WTC11 (cell line): ENCODE measurements around the gene BIRC3. TPM values are rescaled to one million over a fixed set of nuclear protein-coding genes. Genes with fewer than 3 reads are reported as not detected.

Experiments
- ATAC-seq: fragments of 200-7000 bp; cut with Tn5 transposase; 2 replicates; pipeline ENCODE4 v1.10.0; 2021; ENCODE audit warnings: mild to moderate bottlenecking, moderate library complexity
- CTCF ChIA-PET: fragments of 300-600 bp; sonication (Branson Sonifier 250); formaldehyde crosslinking; loops from one replicate; lab custom pipeline; 2021; ENCODE audit warnings: antibody characterized with exemption; lab: Charles Lee
- POLR2A ChIA-PET: fragments of 350-600 bp; sonication (Branson Sonifier 250); formaldehyde crosslinking; loops from one replicate; lab custom pipeline; 2021; ENCODE audit warnings: antibody characterized with exemption; lab: Charles Lee
- DNase-seq: peaks from one replicate; pipeline ENCODE4 v3.0.0; 2021; ENCODE audit warnings: low spot score
- H3K27ac Mint-ChIP-seq: 2 replicates; pipeline ENCODE4 v1.8.0; 2021; ENCODE audit warnings: mixed read lengths
- H3K27me3 Mint-ChIP-seq: 2 replicates; pipeline ENCODE4 v1.8.0; 2021; ENCODE audit warnings: low read depth, mild to moderate bottlenecking, moderate library complexity, mixed read lengths
- H3K36me3 Mint-ChIP-seq: 2 replicates; pipeline ENCODE4 v1.8.0; 2021; ENCODE audit warnings: mixed read lengths
- H3K4me1 Mint-ChIP-seq: 2 replicates; pipeline ENCODE4 v1.8.0; 2022; ENCODE audit warnings: mixed read lengths
- H3K4me3 Mint-ChIP-seq: 2 replicates; pipeline ENCODE4 v1.8.0; 2021; ENCODE audit warnings: mild to moderate bottlenecking, moderate library complexity, mixed read lengths
- H3K9me3 Mint-ChIP-seq: 2 replicates; pipeline ENCODE4 v1.8.0; 2021; ENCODE audit warnings: mixed read lengths
- CBFB ChIP-seq: sonication (generic); formaldehyde crosslinking; IDR thresholded peaks from 2 replicates; pipeline ENCODE4 v1.8.1; 2022; ENCODE audit warnings: mild to moderate bottlenecking, low read depth, missing genetic modification reagents
- ELF4 ChIP-seq: sonication (generic); formaldehyde crosslinking; IDR thresholded peaks from 2 replicates; pipeline ENCODE4 v1.8.1; 2022; ENCODE audit warnings: low read depth, mild to moderate bottlenecking, moderate library complexity, missing genetic modification reagents
- EMX1 ChIP-seq: fragments of 250-450 bp; sonication (Bioruptor Pico); IDR thresholded peaks from 2 replicates; pipeline ENCODE4 v1.8.0; 2021; ENCODE audit warnings: mild to moderate bottlenecking
- ESRRA ChIP-seq: sonication (generic); formaldehyde crosslinking; IDR thresholded peaks from 2 replicates; pipeline ENCODE4 v1.8.1; 2022; ENCODE audit warnings: mild to moderate bottlenecking, missing genetic modification reagents, borderline replicate concordance
- GRHL2 ChIP-seq: fragments of 250-450 bp; sonication (Bioruptor Pico); IDR thresholded peaks from 2 replicates; pipeline ENCODE4 v1.8.0; 2022; ENCODE audit warnings: mild to moderate bottlenecking, moderate library complexity; ENCODE audit not compliant: insufficient replicate concordance, severe bottlenecking
- GTF2I ChIP-seq: fragments of 250-450 bp; sonication (Bioruptor Pico); conservative IDR thresholded peaks from 2 replicates; pipeline ENCODE4 v1.4.0; 2021; ENCODE audit warnings: mild to moderate bottlenecking
- JUN ChIP-seq: sonication (generic); formaldehyde crosslinking; IDR thresholded peaks from 2 replicates; pipeline ENCODE4 v1.8.0; 2023; ENCODE audit warnings: mild to moderate bottlenecking, missing genetic modification reagents
- KAT7 ChIP-seq: sonication (generic); formaldehyde crosslinking; IDR thresholded peaks from 2 replicates; pipeline ENCODE4 v1.8.1; 2023; ENCODE audit warnings: missing genetic modification reagents, mild to moderate bottlenecking, borderline replicate concordance
- NFATC4 ChIP-seq: fragments of 250-450 bp; sonication (Bioruptor Pico); IDR thresholded peaks from 2 replicates; pipeline ENCODE4 v1.9.0; 2021; ENCODE audit warnings: mild to moderate bottlenecking
- PRRX2 ChIP-seq: fragments of 250-450 bp; sonication (Bioruptor Pico); IDR thresholded peaks from 2 replicates; pipeline ENCODE4 v1.8.0; 2021; ENCODE audit warnings: mild to moderate bottlenecking
- SMAD3 ChIP-seq: sonication (generic); formaldehyde crosslinking; IDR thresholded peaks from 2 replicates; pipeline ENCODE4 v1.8.0; 2022; ENCODE audit warnings: missing genetic modification reagents, mild to moderate bottlenecking, borderline replicate concordance
- SMAD4 ChIP-seq: sonication (generic); formaldehyde crosslinking; IDR thresholded peaks from 2 replicates; pipeline ENCODE4 v1.8.0; 2022; ENCODE audit warnings: mild to moderate bottlenecking, missing genetic modification reagents
- SP1 ChIP-seq: sonication (generic); formaldehyde crosslinking; conservative IDR thresholded peaks from 2 replicates; pipeline ENCODE4 v1.8.1; 2022; ENCODE audit warnings: missing genetic modification reagents
- TP53 ChIP-seq: sonication (generic); formaldehyde crosslinking; IDR thresholded peaks from 2 replicates; pipeline ENCODE4 v1.8.1; 2023; ENCODE audit warnings: mild to moderate bottlenecking, missing genetic modification reagents
- ZNF219 ChIP-seq: sonication (generic); formaldehyde crosslinking; IDR thresholded peaks from 2 replicates; pipeline ENCODE4 v1.8.0; 2023; ENCODE audit warnings: missing genetic modification reagents, mild to moderate bottlenecking, borderline replicate concordance
- ZNF232 ChIP-seq: sonication (generic); formaldehyde crosslinking; IDR thresholded peaks from 2 replicates; pipeline ENCODE4 v1.8.0; 2022; ENCODE audit warnings: mild to moderate bottlenecking, missing genetic modification reagents
- ZNF317 ChIP-seq: sonication (generic); formaldehyde crosslinking; IDR thresholded peaks from 2 replicates; pipeline ENCODE4 v1.8.1; 2023; ENCODE audit warnings: low read depth, mild to moderate bottlenecking, moderate library complexity, missing genetic modification reagents, borderline replicate concordance
- total RNA-seq: library from RNA; stranded (reverse); gene quantifications from 3 replicates; pipeline ENCODE4 v1.2.3, GENCODE V29; 2021
- TF ChIP-seq, protein P1 (sequence below): fragments of 250-450 bp; sonication (Bioruptor Pico); IDR thresholded peaks from 2 replicates; pipeline ENCODE4 v1.9.0; 2021; ENCODE audit warnings: mild to moderate bottlenecking
- TF ChIP-seq, protein P2 (sequence below): fragments of 250-450 bp; sonication (Bioruptor Pico); IDR thresholded peaks from 2 replicates; pipeline ENCODE4 v2.1.2; 2022; ENCODE audit warnings: mild to moderate bottlenecking, moderate library complexity
- TF ChIP-seq, protein P3 (sequence below): sonication (generic); formaldehyde crosslinking; IDR thresholded peaks from 2 replicates; pipeline ENCODE4 v1.8.1; 2022; ENCODE audit warnings: mild to moderate bottlenecking, moderate library complexity, missing genetic modification reagents
- TF ChIP-seq, protein P4 (sequence below): sonication (generic); formaldehyde crosslinking; IDR thresholded peaks from 2 replicates; pipeline ENCODE4 v1.8.0; 2023; ENCODE audit warnings: missing genetic modification reagents, mild to moderate bottlenecking, borderline replicate concordance
- TF ChIP-seq, protein P5 (sequence below): sonication (generic); formaldehyde crosslinking; conservative IDR thresholded peaks from 2 replicates; pipeline ENCODE4 v1.8.1; 2022; ENCODE audit warnings: mild to moderate bottlenecking, missing genetic modification reagents

BIRC3 gene
- total RNA-seq, 1 experiment from 2014 or later = 0.33 TPM

DNA sequence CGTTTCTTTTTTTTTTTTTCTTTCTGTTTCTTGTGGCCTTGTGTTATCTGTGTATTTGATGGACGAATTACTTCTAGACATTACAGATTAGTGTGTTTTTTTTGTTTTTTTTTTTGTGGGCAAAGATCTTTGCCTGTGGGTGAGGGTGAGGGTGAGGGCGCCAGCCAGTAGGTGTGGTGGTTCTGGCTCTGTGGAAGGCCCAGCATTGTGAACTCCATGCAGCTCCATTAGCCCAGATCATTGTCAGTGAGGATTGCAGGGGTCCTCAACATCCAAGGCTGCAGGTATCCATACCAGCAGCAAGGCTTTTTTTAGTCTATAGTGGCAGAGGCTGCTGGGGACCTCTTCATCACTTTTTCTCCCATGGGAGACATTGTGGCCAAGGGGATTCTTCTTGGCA, 43.4 kb downstream of the BIRC3 start:
- DNase-seq = no peak
- Mint-ChIP-seq H3K4me3 (no peak overlapping the region), H3K4me1 (no peaks in the 10 kb centered on the region), H3K27me3 (no peaks in the 10 kb centered on the region), H3K9me3 (peaks cover 3% of the 10 kb centered on the region), H3K27ac (no peak overlapping the region), H3K36me3 (peaks cover 51% of the 10 kb centered on the region)
- no peak for ATAC-seq
- TF ChIP-seq TP53 (CRISPR knock-in tag) (no peak), KAT7 (CRISPR knock-in tag) (no peak), EMX1 (CRISPR knock-in tag) (no peak), SMAD4 (CRISPR knock-in tag) (no peak)
- TF ChIP-seq, protein P1, sequence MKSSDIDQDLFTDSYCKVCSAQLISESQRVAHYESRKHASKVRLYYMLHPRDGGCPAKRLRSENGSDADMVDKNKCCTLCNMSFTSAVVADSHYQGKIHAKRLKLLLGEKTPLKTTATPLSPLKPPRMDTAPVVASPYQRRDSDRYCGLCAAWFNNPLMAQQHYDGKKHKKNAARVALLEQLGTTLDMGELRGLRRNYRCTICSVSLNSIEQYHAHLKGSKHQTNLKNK (CRISPR knock-in tag) = no peak
- TF ChIP-seq, protein P2, sequence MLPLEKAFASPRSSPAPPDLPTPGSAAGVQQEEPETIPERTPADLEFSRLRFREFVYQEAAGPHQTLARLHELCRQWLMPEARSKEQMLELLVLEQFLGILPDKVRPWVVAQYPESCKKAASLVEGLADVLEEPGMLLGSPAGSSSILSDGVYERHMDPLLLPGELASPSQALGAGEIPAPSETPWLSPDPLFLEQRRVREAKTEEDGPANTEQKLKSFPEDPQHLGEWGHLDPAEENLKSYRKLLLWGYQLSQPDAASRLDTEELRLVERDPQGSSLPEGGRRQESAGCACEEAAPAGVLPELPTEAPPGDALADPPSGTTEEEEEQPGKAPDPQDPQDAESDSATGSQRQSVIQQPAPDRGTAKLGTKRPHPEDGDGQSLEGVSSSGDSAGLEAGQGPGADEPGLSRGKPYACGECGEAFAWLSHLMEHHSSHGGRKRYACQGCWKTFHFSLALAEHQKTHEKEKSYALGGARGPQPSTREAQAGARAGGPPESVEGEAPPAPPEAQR = no peak
- ChIA-PET CTCF (no interaction called here), POLR2A (no interaction called here)

DNA sequence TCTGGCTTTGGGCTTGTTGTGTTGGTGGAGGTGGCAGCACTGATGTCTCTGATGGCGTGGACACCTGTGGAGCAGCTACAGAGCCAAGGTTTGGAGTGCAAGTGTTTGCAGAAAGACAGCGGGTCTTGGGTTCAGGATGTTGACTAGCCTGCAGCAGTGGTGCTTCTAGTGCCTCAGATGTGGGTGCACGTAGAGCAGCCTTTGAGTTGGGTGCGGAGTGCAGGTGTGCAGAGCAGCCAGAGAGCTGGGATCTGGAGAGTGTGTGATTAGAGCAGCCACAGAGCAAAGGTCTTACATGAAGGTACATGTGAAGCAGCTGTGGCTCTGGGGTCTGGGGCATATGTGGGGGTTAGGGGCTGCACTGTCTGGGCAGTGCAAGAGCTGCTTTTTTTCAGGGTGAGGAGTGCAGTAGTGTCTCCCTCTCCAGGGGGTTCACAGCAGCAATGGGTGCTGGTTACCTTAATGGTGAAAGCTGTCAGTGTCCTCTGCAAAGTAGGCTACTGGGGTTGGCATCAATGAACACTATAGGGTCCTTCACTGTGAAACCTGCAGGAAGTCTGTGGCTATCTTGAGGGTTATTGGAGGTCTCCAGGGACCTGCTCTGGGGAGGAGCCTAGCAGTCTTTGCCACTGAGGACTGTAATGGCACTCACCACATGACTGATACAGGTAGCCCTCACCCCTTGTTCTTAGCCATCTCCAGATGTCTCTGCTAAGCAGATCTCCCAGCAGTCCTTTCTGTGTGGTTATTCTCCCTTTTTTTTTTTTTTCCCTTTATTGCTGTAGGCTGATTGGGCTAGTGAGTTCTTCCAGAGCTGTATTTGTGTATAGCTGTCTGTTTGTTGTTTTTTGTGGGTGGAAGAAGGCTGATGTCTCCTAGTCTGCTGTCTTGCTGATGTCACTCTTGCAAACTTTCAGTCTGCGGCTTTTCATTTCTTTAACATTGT, 44.1 kb downstream of the BIRC3 start:
- Mint-ChIP-seq H3K9me3 (no peaks in the 10 kb centered on the region), H3K27me3 (no peaks in the 10 kb centered on the region), H3K36me3 (peaks cover 52% of the 10 kb centered on the region), H3K4me3 (no peak overlapping the region), H3K4me1 (no peaks in the 10 kb centered on the region), H3K27ac (0 out of 2 replicates have a peak overlapping the region, but pooled peaks have one; percentile 30)
- ChIA-PET POLR2A (no interaction called here), CTCF (no interaction called here)
- DNase-seq (no peak), ATAC-seq (no peak; the same call in 1 of the 2 replicates)
- TF ChIP-seq ESRRA (CRISPR knock-in tag) = no peak
- no peak for TF ChIP-seq SP1 (CRISPR knock-in tag)
- no peak for TF ChIP-seq JUN (CRISPR knock-in tag)
- no peak for TF ChIP-seq ELF4 (CRISPR knock-in tag)
- TF ChIP-seq ZNF219 (CRISPR knock-in tag) = no peak
- no peak for TF ChIP-seq SMAD3 (CRISPR knock-in tag)
- no peak for TF ChIP-seq CBFB (CRISPR knock-in tag)
- TF ChIP-seq GTF2I = no peak
- TF ChIP-seq, protein P3, sequence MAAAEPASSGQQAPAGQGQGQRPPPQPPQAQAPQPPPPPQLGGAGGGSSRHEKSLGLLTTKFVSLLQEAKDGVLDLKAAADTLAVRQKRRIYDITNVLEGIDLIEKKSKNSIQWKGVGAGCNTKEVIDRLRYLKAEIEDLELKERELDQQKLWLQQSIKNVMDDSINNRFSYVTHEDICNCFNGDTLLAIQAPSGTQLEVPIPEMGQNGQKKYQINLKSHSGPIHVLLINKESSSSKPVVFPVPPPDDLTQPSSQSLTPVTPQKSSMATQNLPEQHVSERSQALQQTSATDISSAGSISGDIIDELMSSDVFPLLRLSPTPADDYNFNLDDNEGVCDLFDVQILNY (CRISPR knock-in tag) = no peak
- no peak for TF ChIP-seq ZNF232 (CRISPR knock-in tag)
- TF ChIP-seq ZNF317 = no peak
- TF ChIP-seq, protein P4, sequence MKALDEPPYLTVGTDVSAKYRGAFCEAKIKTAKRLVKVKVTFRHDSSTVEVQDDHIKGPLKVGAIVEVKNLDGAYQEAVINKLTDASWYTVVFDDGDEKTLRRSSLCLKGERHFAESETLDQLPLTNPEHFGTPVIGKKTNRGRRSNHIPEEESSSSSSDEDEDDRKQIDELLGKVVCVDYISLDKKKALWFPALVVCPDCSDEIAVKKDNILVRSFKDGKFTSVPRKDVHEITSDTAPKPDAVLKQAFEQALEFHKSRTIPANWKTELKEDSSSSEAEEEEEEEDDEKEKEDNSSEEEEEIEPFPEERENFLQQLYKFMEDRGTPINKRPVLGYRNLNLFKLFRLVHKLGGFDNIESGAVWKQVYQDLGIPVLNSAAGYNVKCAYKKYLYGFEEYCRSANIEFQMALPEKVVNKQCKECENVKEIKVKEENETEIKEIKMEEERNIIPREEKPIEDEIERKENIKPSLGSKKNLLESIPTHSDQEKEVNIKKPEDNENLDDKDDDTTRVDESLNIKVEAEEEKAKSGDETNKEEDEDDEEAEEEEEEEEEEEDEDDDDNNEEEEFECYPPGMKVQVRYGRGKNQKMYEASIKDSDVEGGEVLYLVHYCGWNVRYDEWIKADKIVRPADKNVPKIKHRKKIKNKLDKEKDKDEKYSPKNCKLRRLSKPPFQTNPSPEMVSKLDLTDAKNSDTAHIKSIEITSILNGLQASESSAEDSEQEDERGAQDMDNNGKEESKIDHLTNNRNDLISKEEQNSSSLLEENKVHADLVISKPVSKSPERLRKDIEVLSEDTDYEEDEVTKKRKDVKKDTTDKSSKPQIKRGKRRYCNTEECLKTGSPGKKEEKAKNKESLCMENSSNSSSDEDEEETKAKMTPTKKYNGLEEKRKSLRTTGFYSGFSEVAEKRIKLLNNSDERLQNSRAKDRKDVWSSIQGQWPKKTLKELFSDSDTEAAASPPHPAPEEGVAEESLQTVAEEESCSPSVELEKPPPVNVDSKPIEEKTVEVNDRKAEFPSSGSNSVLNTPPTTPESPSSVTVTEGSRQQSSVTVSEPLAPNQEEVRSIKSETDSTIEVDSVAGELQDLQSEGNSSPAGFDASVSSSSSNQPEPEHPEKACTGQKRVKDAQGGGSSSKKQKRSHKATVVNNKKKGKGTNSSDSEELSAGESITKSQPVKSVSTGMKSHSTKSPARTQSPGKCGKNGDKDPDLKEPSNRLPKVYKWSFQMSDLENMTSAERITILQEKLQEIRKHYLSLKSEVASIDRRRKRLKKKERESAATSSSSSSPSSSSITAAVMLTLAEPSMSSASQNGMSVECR (CRISPR knock-in tag) = no peak
- TF ChIP-seq PRRX2 (CRISPR knock-in tag) = no peak
- TF ChIP-seq NFATC4 = no peak
- TF ChIP-seq TP53 (CRISPR knock-in tag) = no peak
- TF ChIP-seq GRHL2 = no peak
- TF ChIP-seq, protein P5, sequence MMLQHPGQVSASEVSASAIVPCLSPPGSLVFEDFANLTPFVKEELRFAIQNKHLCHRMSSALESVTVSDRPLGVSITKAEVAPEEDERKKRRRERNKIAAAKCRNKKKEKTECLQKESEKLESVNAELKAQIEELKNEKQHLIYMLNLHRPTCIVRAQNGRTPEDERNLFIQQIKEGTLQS (CRISPR knock-in tag) = no peak
